NOMO-1 treated with DMSO at 0.1 percent for 48 hours (cell line): ENCODE measurements around the gene MRPS2.
A peak's percentile ranks its signal among the peaks of the same experiment; 100 is the strongest.

Experiments
- DNase-seq: peaks from one replicate; lab custom pipeline; 2025; ENCODE audit not compliant: unreplicated experiment; lab: John Stamatoyannopoulos, UW

Gene MRPS2

GRCh38 chr9:135480071-135480939 is 20.2 kb upstream of the MRPS2 start:
- peak; percentile 17 for DNase-seq

DNA sequence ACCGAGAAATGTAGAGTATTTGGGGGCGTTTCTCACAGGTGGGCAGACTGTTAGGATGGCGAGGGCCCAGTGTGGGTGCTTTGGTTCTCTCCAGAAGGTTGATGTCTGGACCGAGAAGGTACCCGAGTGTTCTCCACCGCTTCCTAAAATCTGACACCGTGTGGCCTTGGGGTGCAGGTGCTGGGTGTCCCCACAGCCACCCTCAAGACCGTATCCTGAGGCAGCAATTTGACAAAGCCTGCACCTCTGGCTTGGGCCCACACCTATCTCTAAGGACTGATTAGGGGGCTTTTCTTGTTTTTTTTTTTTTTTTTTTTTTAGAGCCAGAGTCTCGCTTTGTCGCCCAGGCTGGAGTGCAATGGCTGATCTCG is 19.6 kb upstream of the MRPS2 start:
- DNase-seq = no peak

GRCh38 chr9:135482015-135482754 is 18.3 kb upstream of the MRPS2 start:
- no peak for DNase-seq

GRCh38 chr9:135484460-135485277 is 15.8 kb upstream of the MRPS2 start:
- no peak for DNase-seq

- DNase-seq = no peak
Observed at GRCh38 chr9:135485385-135485784, 15.1 kb upstream of the MRPS2 start.

DNA sequence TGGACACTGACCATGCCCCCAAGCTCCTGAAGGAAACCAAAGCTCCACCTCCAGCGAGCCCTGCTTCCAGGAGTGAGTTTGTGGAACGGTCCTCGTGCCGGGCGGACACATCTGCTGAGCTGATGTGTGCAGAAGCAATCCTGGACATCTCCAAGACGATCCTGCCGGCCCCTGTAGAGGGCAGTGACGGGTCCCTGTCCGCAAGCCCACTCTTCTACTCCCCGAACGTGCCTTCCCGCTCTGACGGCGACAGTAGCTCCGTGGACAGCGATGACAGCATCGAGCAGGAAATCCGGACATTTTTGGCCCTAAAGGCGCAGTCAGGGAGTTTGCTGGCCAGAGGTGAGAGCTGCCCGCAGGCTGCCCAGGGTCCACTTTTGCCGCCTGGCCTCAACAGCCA is 14.7 kb upstream of the MRPS2 start:
- no peak for DNase-seq

DNA sequence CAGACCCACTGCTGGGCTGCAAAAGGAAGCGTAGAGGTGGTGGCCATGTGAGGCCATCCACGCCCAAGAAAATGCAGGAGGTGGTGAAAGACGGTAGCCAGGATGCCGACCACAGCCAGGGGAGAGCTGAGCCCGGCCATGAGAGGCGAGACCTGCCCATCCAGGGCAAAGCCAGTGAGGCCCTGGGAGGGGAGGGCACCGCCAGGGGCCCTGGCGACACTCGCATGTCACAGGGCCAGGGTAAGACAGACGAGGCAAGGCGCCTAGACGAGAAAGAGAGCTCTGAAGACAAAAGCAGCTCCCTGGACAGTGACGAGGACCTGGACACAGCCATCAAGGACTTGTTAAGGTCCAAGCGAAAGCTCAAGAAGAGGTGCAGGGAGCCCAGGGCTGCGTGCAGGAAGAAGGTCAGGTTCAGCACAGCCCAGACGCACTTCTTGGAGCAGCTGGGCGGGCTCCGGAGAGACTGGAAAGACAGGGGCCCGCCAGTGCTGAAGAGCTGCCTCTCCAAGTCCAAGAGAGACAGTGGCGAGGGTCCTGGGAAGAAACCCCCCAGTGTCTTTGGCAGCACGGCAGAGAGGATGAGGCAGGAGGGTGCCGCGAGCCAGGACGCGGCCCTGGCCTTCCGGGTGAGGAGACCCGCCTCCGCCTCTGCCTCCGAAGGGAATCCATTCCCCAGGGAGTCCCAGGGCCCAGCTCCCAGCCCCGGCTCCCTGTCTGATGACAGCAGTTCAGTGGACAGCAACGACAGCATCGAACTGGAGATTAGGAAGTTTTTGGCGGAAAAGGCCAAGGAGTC is 14.0 kb upstream of the MRPS2 start:
- no peak for DNase-seq

GRCh38 chr9:135487281-135488012 is 13.0 kb upstream of the MRPS2 start:
- no peak for DNase-seq

GRCh38 chr9:135488013-135488330 is 12.5 kb upstream of the MRPS2 start:
- DNase-seq = no peak

DNA sequence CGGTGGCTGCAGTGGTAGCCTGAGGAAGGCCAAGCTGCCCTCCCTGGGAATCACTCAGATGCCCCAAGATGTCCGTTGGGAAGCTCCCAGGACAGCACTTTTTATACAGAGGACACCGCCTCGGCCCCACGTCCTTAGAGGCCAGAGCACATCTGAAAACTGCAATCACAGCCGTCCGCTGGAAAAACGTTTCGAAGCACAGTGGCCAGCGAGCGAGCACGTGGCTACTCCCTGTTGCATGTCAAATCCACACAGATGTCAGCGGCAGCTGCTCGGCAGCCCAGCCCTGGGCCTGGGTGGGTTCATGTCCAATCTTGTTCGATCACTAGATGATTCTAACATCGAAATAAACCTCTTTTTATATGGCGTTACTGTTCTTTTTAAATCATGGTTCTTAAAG is 12.0 kb upstream of the MRPS2 start:
- DNase-seq = no peak

DNA sequence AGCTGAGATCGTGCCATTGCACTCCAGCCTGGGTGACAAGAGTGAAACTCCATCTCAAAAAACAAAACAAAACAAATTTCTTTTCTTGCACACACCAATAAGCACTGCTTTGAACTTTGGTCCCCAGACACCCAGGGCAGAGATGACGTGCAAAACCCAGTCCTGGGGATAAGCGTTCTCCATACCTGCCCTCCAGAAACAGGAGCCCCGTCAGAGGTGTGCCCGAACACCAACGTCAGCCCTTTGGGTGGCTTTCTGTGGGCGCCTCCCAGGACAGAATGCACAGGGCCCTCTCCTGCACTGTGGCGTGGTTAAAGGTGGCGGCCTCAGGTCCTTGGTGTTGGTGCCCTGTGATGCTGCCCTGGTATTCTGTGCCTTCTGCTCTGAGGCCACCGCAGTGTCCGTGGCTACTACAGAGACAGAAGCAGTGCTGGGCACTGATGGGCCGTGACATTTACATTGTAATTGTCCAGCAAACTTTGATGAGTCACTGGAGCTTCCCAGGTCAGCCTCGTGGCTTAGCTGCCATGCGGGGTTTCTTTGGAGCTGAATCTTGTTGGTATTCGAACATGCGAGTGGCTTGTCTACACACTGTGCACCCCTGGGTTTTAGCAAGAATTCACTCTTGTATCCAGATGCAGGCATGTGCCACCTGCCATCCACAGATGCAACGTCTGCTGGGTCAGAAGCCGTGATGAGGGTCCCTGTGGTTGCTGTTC is 11.1 kb upstream of the MRPS2 start:
- no peak for DNase-seq

DNA sequence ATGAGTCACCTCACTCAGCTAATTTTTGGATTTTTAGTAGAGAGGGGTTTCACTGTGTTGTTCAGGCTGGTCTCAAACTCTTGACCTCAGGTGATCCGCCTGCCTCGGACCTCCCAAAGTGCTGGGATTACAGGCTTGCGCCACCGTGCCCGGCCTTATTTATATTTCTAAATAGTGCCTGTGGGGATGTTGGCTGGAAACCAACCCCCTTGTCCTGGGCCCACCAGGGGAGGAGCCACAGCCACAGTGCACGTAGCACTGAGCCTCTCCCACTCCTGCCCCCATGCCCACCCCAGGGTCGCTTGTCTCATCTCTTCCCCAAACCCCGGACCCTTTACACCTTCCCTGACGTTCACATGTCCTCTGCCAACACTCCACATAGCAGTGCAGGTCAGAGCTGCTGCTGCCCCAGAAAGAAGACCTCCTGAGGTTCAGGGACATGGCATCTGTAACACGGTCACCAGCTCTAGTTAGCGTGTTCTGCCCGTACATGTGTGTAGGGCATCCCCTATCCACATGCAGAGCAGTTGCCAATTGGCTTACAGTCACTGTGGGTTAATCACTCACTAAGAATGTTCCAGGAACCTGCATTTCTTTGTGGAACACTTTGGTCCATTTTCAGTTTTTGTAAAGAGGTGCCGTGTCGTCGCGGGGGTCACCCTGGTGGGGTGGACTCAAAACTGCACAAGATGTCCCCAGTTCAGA is 10.2 kb upstream of the MRPS2 start:
- no peak for DNase-seq

GRCh38 chr9:135490980-135491464 is 9.5 kb upstream of the MRPS2 start:
- no peak for DNase-seq

GRCh38 chr9:135491764-135492163 is 8.7 kb upstream of the MRPS2 start:
- DNase-seq = no peak

- no peak for DNase-seq
Observed at GRCh38 chr9:135492886-135493669, 7.4 kb upstream of the MRPS2 start.

DNA sequence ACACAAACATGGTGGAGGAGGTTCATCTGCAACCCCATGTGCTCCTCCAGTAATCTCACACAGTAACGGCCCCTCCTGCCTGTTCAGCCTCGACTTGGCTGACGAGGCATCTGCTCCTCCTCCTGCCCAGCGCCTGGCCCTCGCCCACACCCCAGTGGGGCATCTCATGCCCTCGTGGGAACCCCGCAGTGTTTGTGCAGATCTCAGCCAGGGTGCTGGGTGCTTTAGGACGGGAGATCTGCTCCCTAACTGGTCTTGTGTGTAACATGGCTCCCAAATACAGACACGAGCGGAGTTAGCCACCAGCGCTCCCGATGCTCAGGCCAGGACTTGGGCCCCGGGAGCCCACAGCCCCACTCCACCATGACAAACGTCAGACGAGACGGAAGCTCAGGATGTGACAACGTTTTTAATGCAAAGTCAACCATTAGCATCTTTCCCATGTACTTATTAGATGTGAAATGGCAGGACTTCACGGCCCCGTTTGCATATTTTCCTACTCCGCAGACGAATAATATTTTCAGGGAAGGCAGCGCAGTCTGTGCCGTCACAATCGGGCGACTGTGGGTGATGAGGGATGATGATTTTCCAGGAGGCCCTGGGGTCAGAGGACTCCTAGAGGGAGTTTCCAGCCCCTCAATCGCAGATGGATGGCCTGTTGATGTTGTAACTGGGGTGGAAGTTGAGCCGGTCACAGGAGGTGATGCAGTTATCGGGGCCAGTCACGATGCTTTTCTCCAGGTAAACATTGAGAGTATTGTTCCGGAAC is 5.5 kb upstream of the MRPS2 start:
- no peak for DNase-seq

DNA sequence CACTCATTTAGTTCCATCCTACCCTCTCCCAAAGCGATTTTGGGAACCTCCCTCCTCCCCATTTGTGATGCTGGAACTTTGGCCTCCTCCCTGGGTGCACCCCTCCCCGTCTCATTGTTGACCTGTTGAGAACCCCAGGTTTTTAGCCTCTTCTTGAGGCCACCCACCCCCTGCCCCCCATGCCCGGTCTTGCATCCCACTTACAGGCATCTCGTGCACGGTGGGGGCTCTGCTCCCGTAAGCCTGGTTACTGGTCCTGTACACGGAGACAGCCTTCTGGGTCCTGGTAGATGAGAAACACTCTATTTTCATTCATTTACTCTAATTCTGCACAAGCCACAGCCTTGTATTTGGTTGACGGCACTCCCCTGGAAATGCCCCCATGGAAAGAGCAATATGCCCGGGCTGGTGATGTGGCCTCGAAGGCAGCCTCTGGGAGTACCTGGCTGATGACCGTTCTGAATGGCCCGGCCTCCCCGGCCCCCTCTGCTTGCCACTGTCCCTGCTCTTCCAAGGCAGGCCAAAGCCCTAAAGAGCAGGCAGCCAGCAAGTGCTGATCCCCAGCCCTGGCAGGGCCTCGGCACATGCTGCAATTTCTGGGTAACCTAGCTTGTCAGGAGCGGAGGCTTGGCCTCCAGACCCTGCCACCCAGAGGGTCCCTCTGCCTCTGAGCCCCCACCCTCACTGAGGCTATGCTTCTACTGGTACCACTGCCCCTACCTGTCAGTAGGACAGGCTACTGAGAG is 1.9 kb upstream of the MRPS2 start:
- no peak for DNase-seq
